ENCODE results near the gene SMPDL3A. TPM values are rescaled to one million over a fixed set of nuclear protein-coding genes. Genes with fewer than 3 reads are reported as not detected.

The SMPDL3A gene
- total and polyA plus RNA-seq, 12 donors = 10.2 to 51.8 (median 34.0) TPM

DNA sequence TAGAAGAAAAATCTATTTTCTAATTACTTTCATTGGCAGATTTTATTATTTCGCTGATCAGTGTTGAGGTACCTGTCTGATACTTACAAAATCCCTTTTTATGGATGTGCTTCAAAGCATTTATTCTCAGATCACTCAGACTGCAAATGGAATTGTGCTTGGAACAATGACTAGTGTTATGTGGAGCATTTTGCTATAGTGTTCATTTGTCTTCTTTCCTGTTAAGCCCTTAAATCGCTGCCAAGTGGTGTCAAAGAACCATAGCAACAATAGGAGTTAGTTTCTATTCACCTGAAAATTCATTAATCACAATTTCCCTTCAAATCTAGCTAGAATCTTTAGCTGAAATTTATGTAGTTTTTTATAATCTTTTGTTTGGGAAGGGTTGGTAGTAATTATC, 29.8 kb downstream of the SMPDL3A start:
- no peaks in the 10 kb centered on the region for H3K27me3 ChIP-seq
- no peak for DNase-seq
- intact Hi-C loops (cut with DNase I) = no loop called here
- no peak overlapping the region for H3K27ac ChIP-seq
- no peaks in the 10 kb centered on the region for H3K9me3 ChIP-seq (replicated peaks in 1 of 3)
- H3K4me3 ChIP-seq = no peak overlapping the region
- 69 to 86% (median 80%) methylated on average over 2 of the region's 2 CpGs for WGBS, 4 donors
- H3K4me1 ChIP-seq (replicated peaks in 1 of 2) = no peaks in the 10 kb centered on the region
- H3K36me3 ChIP-seq (replicated peaks in 1 of 2) = no peaks in the 10 kb centered on the region
- TF ChIP-seq POLR2A (IDR thresholded peaks at IDR 0.05) = no peak
- TF ChIP-seq, protein P1, sequence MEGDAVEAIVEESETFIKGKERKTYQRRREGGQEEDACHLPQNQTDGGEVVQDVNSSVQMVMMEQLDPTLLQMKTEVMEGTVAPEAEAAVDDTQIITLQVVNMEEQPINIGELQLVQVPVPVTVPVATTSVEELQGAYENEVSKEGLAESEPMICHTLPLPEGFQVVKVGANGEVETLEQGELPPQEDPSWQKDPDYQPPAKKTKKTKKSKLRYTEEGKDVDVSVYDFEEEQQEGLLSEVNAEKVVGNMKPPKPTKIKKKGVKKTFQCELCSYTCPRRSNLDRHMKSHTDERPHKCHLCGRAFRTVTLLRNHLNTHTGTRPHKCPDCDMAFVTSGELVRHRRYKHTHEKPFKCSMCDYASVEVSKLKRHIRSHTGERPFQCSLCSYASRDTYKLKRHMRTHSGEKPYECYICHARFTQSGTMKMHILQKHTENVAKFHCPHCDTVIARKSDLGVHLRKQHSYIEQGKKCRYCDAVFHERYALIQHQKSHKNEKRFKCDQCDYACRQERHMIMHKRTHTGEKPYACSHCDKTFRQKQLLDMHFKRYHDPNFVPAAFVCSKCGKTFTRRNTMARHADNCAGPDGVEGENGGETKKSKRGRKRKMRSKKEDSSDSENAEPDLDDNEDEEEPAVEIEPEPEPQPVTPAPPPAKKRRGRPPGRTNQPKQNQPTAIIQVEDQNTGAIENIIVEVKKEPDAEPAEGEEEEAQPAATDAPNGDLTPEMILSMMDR (IDR thresholded peaks at IDR 0.05) = no peak

DNA sequence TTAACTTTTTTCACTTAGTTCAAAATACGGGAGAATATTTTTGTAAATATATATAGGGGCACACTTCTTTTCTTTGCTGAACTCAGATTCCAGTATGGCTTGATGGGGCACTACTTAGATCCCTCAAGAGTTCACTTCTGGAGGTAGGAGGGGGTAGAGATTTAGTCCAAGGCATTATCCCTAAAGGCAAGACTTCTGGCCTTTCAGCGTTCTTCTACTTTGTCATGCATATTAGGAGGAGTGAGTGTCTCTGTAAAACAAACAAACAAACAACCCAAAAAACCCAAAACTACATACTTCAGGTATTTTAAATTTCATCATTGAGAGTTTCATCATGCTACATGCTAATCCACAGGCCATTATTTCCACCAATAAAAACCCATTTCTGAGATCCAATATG, 32.0 kb downstream of the SMPDL3A start:
- Histone ChIP-seq H3K27ac (no peak overlapping the region), H3K9me3 (replicated peaks in 1 of 3) (no peaks in the 10 kb centered on the region), H3K27me3 (no peaks in the 10 kb centered on the region), H3K4me3 (no peak overlapping the region), H3K36me3 (replicated peaks in 1 of 2) (no peaks in the 10 kb centered on the region), H3K4me1 (replicated peaks in 1 of 2) (no peaks in the 10 kb centered on the region)
- DNase-seq = no peak
- intact Hi-C loops (cut with DNase I) = no loop called here
- TF ChIP-seq, protein P1 (IDR thresholded peaks at IDR 0.05) = no peak
- no peak for TF ChIP-seq POLR2A (IDR thresholded peaks at IDR 0.05)
- WGBS, 4 donors = 69 to 90% (median 75%) methylated on average over 2 of the region's 2 CpGs

DNA sequence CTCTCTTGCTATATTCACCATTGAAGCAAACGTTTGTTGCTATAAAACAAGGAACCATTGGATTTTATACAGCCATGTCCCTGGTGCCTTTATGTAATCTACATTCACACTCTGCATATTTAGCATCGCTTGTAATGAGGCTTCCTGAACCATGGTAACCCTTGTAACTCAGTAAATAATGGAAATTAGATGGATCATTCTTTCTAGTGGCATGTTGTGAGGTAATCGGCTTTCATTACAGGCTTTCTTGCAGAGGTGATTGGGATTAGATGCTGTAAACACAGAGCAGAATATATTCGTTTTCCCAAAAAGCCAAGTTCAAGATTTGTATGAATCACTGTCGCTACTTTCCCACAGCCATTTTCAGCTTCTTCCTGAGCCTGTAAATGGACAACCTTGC, 36.1 kb downstream of the SMPDL3A start:
- Histone ChIP-seq H3K27me3 (no peaks in the 10 kb centered on the region), H3K36me3 (replicated peaks in 1 of 2) (no peaks in the 10 kb centered on the region), H3K4me3 (no peak overlapping the region), H3K4me1 (replicated peaks in 1 of 2) (no peaks in the 10 kb centered on the region), H3K9me3 (replicated peaks in 1 of 3) (no peaks in the 10 kb centered on the region), H3K27ac (no peak overlapping the region)
- TF ChIP-seq POLR2A (IDR thresholded peaks at IDR 0.05) = no peak
- TF ChIP-seq, protein P1 (IDR thresholded peaks at IDR 0.05) = no peak
- no peak for DNase-seq
- intact Hi-C loops (cut with DNase I) = loop anchor here in 1 of 2 donors (5.0 kb wide), 1 partner anchor 73 kb away; no protein-coding TSS in a partner anchor
- 69 to 83% (median 74%) methylated on average over 5 of the region's 5 CpGs for WGBS, 4 donors

DNA sequence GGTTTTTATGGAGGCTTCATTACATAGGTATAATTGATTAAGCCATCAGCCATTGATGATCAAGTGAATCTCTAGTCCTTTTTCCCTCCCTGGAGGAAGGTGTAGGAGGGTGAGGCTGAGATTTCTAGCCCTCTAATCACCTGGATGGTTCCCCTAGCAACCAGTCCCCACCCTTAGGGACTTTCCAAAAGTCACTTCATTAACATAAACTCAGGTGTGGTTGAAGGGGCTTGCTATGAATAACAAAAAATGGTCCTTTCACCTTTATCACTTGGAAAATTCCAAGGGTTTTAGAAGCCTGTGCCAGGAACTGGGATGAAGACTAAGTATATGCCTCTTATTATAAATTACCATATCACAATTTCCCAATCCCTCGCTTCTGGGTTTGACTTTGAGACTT, 40.4 kb downstream of the SMPDL3A start:
- TF ChIP-seq POLR2A (IDR thresholded peaks at IDR 0.05) = no peak
- TF ChIP-seq, protein P1 (IDR thresholded peaks at IDR 0.05) = no peak
- Histone ChIP-seq H3K4me1 (replicated peaks in 1 of 2) (no peaks in the 10 kb centered on the region), H3K4me3 (no peak overlapping the region), H3K36me3 (replicated peaks in 1 of 2) (no peaks in the 10 kb centered on the region), H3K9me3 (replicated peaks in 1 of 3) (no peaks in the 10 kb centered on the region), H3K27ac (no peak overlapping the region), H3K27me3 (no peaks in the 10 kb centered on the region)
- intact Hi-C loops (cut with DNase I) = loop anchor here in 1 of 2 donors (5.0 kb wide), 1 partner anchor 77 kb away; no protein-coding TSS in a partner anchor
- 70 to 94% (median 76%) methylated on average over 1 of the region's 1 CpG for WGBS, 4 donors
- DNase-seq = no peak
